SK-N-SH (cell line): ENCODE measurements around the gene VIPR2. TPM values are rescaled to one million over a fixed set of nuclear protein-coding genes. Genes with fewer than 3 reads are reported as not detected.

Experiments
- CTCF ChIA-PET: fragments of 300-600, 350-600 bp; formaldehyde crosslinking; extraction: SDS; loops from one replicate; lab custom pipeline; 2021; lab: Yijun Ruan, JAX
- POLR2A ChIA-PET: fragments of 350-600 bp; sonication (Branson Sonifier 250); formaldehyde crosslinking; extraction: SDS; loops from one replicate; lab custom pipeline; 2020; ENCODE audit warnings: antibody characterized with exemption, inconsistent platforms; lab: Yijun Ruan, JAX
- DNase-seq: peaks from one replicate; pipeline ENCODE4 v3.0.0; 2012
- H2AFZ ChIP-seq: fragments of 200-600 bp; sonication (generic); 2 replicates; pipeline ENCODE4 v1.8.1; 2016; ENCODE audit warnings: antibody characterized with exemption, mild to moderate bottlenecking, low read depth
- H3F3A ChIP-seq: fragments of 200-600 bp; sonication (generic); replicated peaks from 2 replicates; pipeline ENCODE3; 2016; ENCODE audit warnings: antibody characterized with exemption, mild to moderate bottlenecking; ENCODE audit not compliant: insufficient read depth
- H3K27ac ChIP-seq, 2 experiments: fragments of 200-500 bp in 1 of 2; fragments of 200-600 bp in 1 of 2; sonication (Bioruptor generic) in 1 of 2; sonication (generic), shearing (Covaris generic) in 1 of 2; 2 replicates each; pipeline versions ENCODE4 v1.5.1 to v1.6.1; 2014 to 2016; ENCODE audit warnings: low read depth in 2 of 2, inconsistent platforms in 1 of 2, low read length in 1 of 2, mild to moderate bottlenecking in 1 of 2, mixed read lengths in 1 of 2
- H3K27me3 ChIP-seq: fragments of 200-600 bp; sonication (generic), shearing (Covaris generic); 2 replicates; pipeline ENCODE4 v1.6.1; 2016; ENCODE audit warnings: mixed run types; ENCODE audit not compliant: insufficient read depth
- H3K36me3 ChIP-seq, 2 experiments: fragments of 200-500 bp in 1 of 2; fragments of 200-600 bp in 1 of 2; sonication (Bioruptor generic) in 1 of 2; sonication (generic) in 1 of 2; replicated peaks in 1 of 2; 2 replicates each; pipeline versions ENCODE3 to v1.5.1; 2014 to 2016; ENCODE audit warnings: low read length in 1 of 2, mild to moderate bottlenecking in 1 of 2; ENCODE audit not compliant: insufficient read depth in 2 of 2, control insufficient read depth in 1 of 2
- H3K4me1 ChIP-seq, 2 experiments: fragments of 200-500 bp in 1 of 2; fragments of 200-600 bp in 1 of 2; sonication (Bioruptor generic) in 1 of 2; sonication (generic), shearing (Covaris generic) in 1 of 2; 2 replicates each; pipeline versions ENCODE4 v1.5.1 to v1.6.1; 2014 to 2016; ENCODE audit warnings: low read depth in 1 of 2, low read length in 1 of 2, mixed run types in 1 of 2; ENCODE audit not compliant: insufficient read depth in 2 of 2, control insufficient read depth in 1 of 2
- H3K4me2 ChIP-seq: fragments of 200-600 bp; sonication (generic), shearing (Covaris generic); 2 replicates; pipeline ENCODE4 v1.6.1; 2017; ENCODE audit warnings: mixed run types
- H3K4me3 ChIP-seq, 2 experiments: fragments of 200-500 bp in 1 of 2; fragments of 200-600 bp in 1 of 2; sonication (Bioruptor generic) in 1 of 2; sonication (generic), shearing (Covaris generic) in 1 of 2; 2 replicates each; pipeline versions ENCODE4 v1.5.1 to v1.8.1; 2014 to 2016; ENCODE audit warnings: low read depth in 2 of 2, inconsistent platforms in 1 of 2, low read length in 1 of 2, mild to moderate bottlenecking in 1 of 2, mixed read lengths in 1 of 2, moderate library complexity in 1 of 2
- H3K79me2 ChIP-seq: fragments of 200-600 bp; sonication (generic); 2 replicates; pipeline ENCODE4 v1.8.1; 2017; ENCODE audit warnings: mild to moderate bottlenecking; ENCODE audit not compliant: insufficient read depth
- H3K9ac ChIP-seq: fragments of 200-600 bp; sonication (generic); 2 replicates; pipeline ENCODE4 v1.6.1; 2017; ENCODE audit warnings: mixed run types
- H3K9me2 ChIP-seq: fragments of 200-600 bp; sonication (generic); 2 replicates; pipeline ENCODE4 v1.6.1; 2017; ENCODE audit warnings: mixed run types
- H3K9me3 ChIP-seq: fragments of 200-600 bp; sonication (generic); 2 replicates; pipeline ENCODE4 v1.6.1; 2017; ENCODE audit warnings: mixed run types, mild to moderate bottlenecking, moderate library complexity
- H4K20me1 ChIP-seq: fragments of 200-600 bp; sonication (generic); 2 replicates; pipeline ENCODE4 v1.6.1; 2017; ENCODE audit warnings: mild to moderate bottlenecking, mixed run types; ENCODE audit not compliant: insufficient read depth
- EP300 ChIP-seq, 2 experiments: IDR thresholded peaks; 2 replicates each; pipeline versions ENCODE4 v1.4.0 to v1.6.1; 2012; ENCODE audit warnings: borderline replicate concordance in 1 of 2, low read depth in 1 of 2, low read length in 1 of 2
- EZH2phosphoT487 ChIP-seq: fragments of 200-600 bp; sonication (generic); IDR thresholded peaks from 2 replicates; pipeline ENCODE4 v1.6.1; 2017; ENCODE audit warnings: low read depth, mixed run types, mild to moderate bottlenecking, antibody characterized with exemption, moderate library complexity, borderline replicate concordance
- FOXM1 ChIP-seq: IDR thresholded peaks from 2 replicates; pipeline ENCODE4 v1.4.0; 2012; ENCODE audit warnings: low read depth, mild to moderate bottlenecking
- GABPA ChIP-seq: IDR thresholded peaks from 2 replicates; pipeline ENCODE4 v1.4.0; 2012; ENCODE audit warnings: low read depth, mild to moderate bottlenecking
- GATA2 ChIP-seq: sonication (generic); formaldehyde crosslinking; IDR thresholded peaks from 2 replicates; pipeline ENCODE4 v1.5.0; 2020; ENCODE audit warnings: mild to moderate bottlenecking, missing genetic modification reagents
- IRF3 ChIP-seq: fragments of 150-350 bp; IDR thresholded peaks from 2 replicates; pipeline ENCODE4 v1.6.1; 2016; ENCODE audit warnings: mild to moderate bottlenecking, low read depth, low read length
- JUND ChIP-seq: IDR thresholded peaks from 2 replicates; pipeline ENCODE4 v1.4.0; 2012
- MXI1 ChIP-seq: IDR thresholded peaks from 2 replicates; pipeline ENCODE4 v1.6.1; 2012; ENCODE audit warnings: mild to moderate bottlenecking, low read depth, low read length, improper control_type of control experiment
- NFIC ChIP-seq: IDR thresholded peaks from 2 replicates; pipeline ENCODE4 v1.4.0; 2012; ENCODE audit warnings: borderline replicate concordance
- POLR2AphosphoS5 ChIP-seq: IDR thresholded peaks from 2 replicates; pipeline ENCODE4 v1.6.1; 2012; ENCODE audit warnings: low read depth, low read length
- REST ChIP-seq: IDR thresholded peaks from 2 replicates; pipeline ENCODE4 v1.6.1; 2012; ENCODE audit warnings: mild to moderate bottlenecking, low read depth, low read length, moderate library complexity
- RXRA ChIP-seq: IDR thresholded peaks from 2 replicates; pipeline ENCODE4 v1.4.0; 2012; ENCODE audit warnings: low read depth, mild to moderate bottlenecking, borderline replicate concordance
- SMC3 ChIP-seq: IDR thresholded peaks from 2 replicates; pipeline ENCODE4 v1.6.1; 2012; ENCODE audit warnings: low read depth, low read length, improper control_type of control experiment
- USF2 ChIP-seq: fragments of 150-350 bp; IDR thresholded peaks from 2 replicates; pipeline ENCODE4 v1.6.1; 2017; ENCODE audit warnings: antibody characterized with exemption, low read length, low read depth, borderline replicate concordance
- YY1 ChIP-seq: IDR thresholded peaks from 2 replicates; pipeline ENCODE4 v1.4.0; 2012; ENCODE audit warnings: low read depth, mild to moderate bottlenecking
- WGBS: methylation state at CpG from one replicate; pipeline ENCODE4 v1.1.6; 2017; ENCODE audit warnings: low lambda C conversion rate; 5-methylcytosine and 5-hydroxymethylcytosine counted together
- polyA plus RNA-seq, 3 experiments: library from polyadenylated mRNA; depleted of rRNA; stranded (reverse); fragments of >200 nt; gene quantifications; 2 replicates each; pipeline ENCODE4 v1.2.3, GENCODE V29; 2012
- TF ChIP-seq, protein P1 (sequence below): IDR thresholded peaks from 2 replicates; pipeline ENCODE4 v1.4.0; 2012; ENCODE audit warnings: low read depth, borderline replicate concordance
- TF ChIP-seq, protein P2 (sequence below): IDR thresholded peaks from 2 replicates; pipeline ENCODE4 v1.4.0; 2012; ENCODE audit warnings: low read depth, borderline replicate concordance

VIPR2 gene
- polyA plus RNA-seq, 1 of the 3 experiments (the other 2 are of a cell fraction) = not detected

- no peak for TF ChIP-seq EP300 (IDR thresholded peaks at IDR 0.05; ENCODE audit: borderline replicate concordance in 1 of 2, low read depth in 1 of 2, low read length in 1 of 2)
- no peak for TF ChIP-seq MXI1
These were observed 129.6 kb downstream of the VIPR2 start (continued) for GRCh38 chr7:159015081-159015453.

GRCh38 chr7:159014297-159015062 lies 130.2 kb downstream of the VIPR2 start:
- no peak overlapping the region for H2AFZ ChIP-seq
- H3K9me2 ChIP-seq = no peaks in the 10 kb centered on the region
- no peaks in the 10 kb centered on the region for H3K79me2 ChIP-seq
- H3K27me3 ChIP-seq = no peaks in the 10 kb centered on the region
- no peak overlapping the region for H3K9ac ChIP-seq
- H3K27ac ChIP-seq = no peak overlapping the region
- no peak overlapping the region for H3K4me3 ChIP-seq
- no peaks in the 10 kb centered on the region for H3K9me3 ChIP-seq
- H3K36me3 ChIP-seq = no peaks in the 10 kb centered on the region
- no peak for TF ChIP-seq MXI1
- TF ChIP-seq, protein P1, sequence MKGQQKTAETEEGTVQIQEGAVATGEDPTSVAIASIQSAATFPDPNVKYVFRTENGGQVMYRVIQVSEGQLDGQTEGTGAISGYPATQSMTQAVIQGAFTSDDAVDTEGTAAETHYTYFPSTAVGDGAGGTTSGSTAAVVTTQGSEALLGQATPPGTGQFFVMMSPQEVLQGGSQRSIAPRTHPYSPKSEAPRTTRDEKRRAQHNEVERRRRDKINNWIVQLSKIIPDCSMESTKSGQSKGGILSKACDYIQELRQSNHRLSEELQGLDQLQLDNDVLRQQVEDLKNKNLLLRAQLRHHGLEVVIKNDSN = no peak
- TF ChIP-seq RXRA = no peak
- no peak for TF ChIP-seq REST
- TF ChIP-seq, protein P2, sequence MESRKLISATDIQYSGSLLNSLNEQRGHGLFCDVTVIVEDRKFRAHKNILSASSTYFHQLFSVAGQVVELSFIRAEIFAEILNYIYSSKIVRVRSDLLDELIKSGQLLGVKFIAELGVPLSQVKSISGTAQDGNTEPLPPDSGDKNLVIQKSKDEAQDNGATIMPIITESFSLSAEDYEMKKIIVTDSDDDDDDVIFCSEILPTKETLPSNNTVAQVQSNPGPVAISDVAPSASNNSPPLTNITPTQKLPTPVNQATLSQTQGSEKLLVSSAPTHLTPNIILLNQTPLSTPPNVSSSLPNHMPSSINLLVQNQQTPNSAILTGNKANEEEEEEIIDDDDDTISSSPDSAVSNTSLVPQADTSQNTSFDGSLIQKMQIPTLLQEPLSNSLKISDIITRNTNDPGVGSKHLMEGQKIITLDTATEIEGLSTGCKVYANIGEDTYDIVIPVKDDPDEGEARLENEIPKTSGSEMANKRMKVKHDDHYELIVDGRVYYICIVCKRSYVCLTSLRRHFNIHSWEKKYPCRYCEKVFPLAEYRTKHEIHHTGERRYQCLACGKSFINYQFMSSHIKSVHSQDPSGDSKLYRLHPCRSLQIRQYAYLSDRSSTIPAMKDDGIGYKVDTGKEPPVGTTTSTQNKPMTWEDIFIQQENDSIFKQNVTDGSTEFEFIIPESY = no peak
- no peak for TF ChIP-seq SMC3
- no peak for TF ChIP-seq USF2
- no peak for TF ChIP-seq EZH2phosphoT487
- TF ChIP-seq IRF3 = no peak
- no peak for TF ChIP-seq EP300 (IDR thresholded peaks at IDR 0.05; ENCODE audit: borderline replicate concordance in 1 of 2, low read depth in 1 of 2, low read length in 1 of 2)
- TF ChIP-seq YY1 = no peak
- no peak for TF ChIP-seq POLR2AphosphoS5
- no peak for TF ChIP-seq GABPA
- no peak for TF ChIP-seq FOXM1
- TF ChIP-seq JUND = no peak
- TF ChIP-seq GATA2 (CRISPR knock-in tag) = no peak
- TF ChIP-seq NFIC = no peak
- DNase-seq = no peak
- ChIA-PET POLR2A (interaction anchor here (0.7 kb wide), 1 partner anchor 603 kb away, joined by 3 read pairs; no protein-coding TSS in a partner anchor), CTCF (interaction anchor here (1.1 to 1.6 kb wide), 3 partner anchors 12 to 38 kb away, joined by 3 to 4 read pairs (median 3); no protein-coding TSS in a partner anchor)
- H4K20me1 ChIP-seq = no peaks in the 10 kb centered on the region
- WGBS = 60% methylated on average over 19 of the region's 20 CpGs
- H3K4me2 ChIP-seq = no peak overlapping the region
- no peaks in the 10 kb centered on the region for H3F3A ChIP-seq
- peaks cover 0 to 17% of the 10 kb centered on the region in 2 experiments; a peak in 1 of 4 replicates for H3K4me1 ChIP-seq
